ENCODE data around the gene CRCP.
"Not testable (repeated sequence)": the region's sequence is repeated elsewhere in the genome, so short reads cannot be mapped to it uniquely, and the experiment has no call there.

GRCh38 chr7:66108410-66108809, 6.2 kb upstream of the CRCP start:
- TF ChIP-seq CBX5 (IDR thresholded peaks at IDR 0.05; ENCODE audit: low read depth); POLR2A (IDR thresholded peaks at IDR 0.05; ENCODE audit: low read depth, low read length); ESRRA (IDR thresholded peaks at IDR 0.05; ENCODE audit: low read length); MAX (IDR thresholded peaks at IDR 0.05; ENCODE audit: low read depth, low read length); CTCF (IDR thresholded peaks at IDR 0.05 in 2 of 3, conservative IDR thresholded peaks at IDR 0.05 in 1 of 3; ENCODE audit: control insufficient read depth in 2 of 3, extremely low read depth in 1 of 3, insufficient read depth in 1 of 3, low read depth in 3 of 3, low read length in 3 of 3); ZNF274 (IDR thresholded peaks at IDR 0.05; ENCODE audit: insufficient read depth, insufficient read length); EZH2 (IDR thresholded peaks at IDR 0.05; ENCODE audit: borderline replicate concordance, control insufficient read depth, low read depth, low read length); LARP7 (IDR thresholded peaks at IDR 0.05); EED (IDR thresholded peaks at IDR 0.05; ENCODE audit: low read depth); RAD21 (IDR thresholded peaks at IDR 0.05; ENCODE audit: insufficient read depth, low read depth, low read length); CREB1 (IDR thresholded peaks at IDR 0.05; ENCODE audit: low read depth); JUNB (IDR thresholded peaks at IDR 0.05); HDAC6 (IDR thresholded peaks at IDR 0.05; ENCODE audit: unreplicated experiment): not testable (repeated sequence)
